Mesodermal cell (in vitro differentiated cells): Measurements from ENCODE around the gene SVEP1. TPM values are rescaled to one million over a fixed set of nuclear protein-coding genes. Genes with fewer than 3 reads are reported as not detected.
"Not testable (repeated sequence)": the region's sequence is repeated elsewhere in the genome, so short reads cannot be mapped to it uniquely, and the experiment has no call there.

Experiments used
- H3K27ac ChIP-seq: 2 replicates; pipeline ENCODE4 v1.7.0; 2013; ENCODE audit warnings: mild to moderate bottlenecking, low read depth, low read length, moderate library complexity; ENCODE audit not compliant: severe bottlenecking
- H3K36me3 ChIP-seq: 2 replicates; pipeline ENCODE4 v1.7.1; 2013; ENCODE audit warnings: mild to moderate bottlenecking, low read length, moderate library complexity; ENCODE audit not compliant: control insufficient read depth, insufficient read depth
- H3K4me1 ChIP-seq: one replicate; pipeline ENCODE4 v1.7.1; 2013; ENCODE audit warnings: mild to moderate bottlenecking, low read length; ENCODE audit not compliant: insufficient read depth, control insufficient read depth, poor library complexity, severe bottlenecking
- H3K4me3 ChIP-seq: 2 replicates; pipeline ENCODE4 v1.7.0; 2013; ENCODE audit warnings: low read length, control low read depth, mild to moderate bottlenecking; ENCODE audit not compliant: insufficient read depth, poor library complexity, severe bottlenecking; ENCODE audit errors: extremely low read depth
- H3K9me3 ChIP-seq: 2 replicates; pipeline ENCODE4 v1.7.1; 2013; ENCODE audit warnings: mild to moderate bottlenecking, low read length, moderate library complexity; ENCODE audit not compliant: control insufficient read depth
- WGBS, 2 experiments: methylation state at CpG; one replicate each; pipeline ENCODE4 v1.1.5; 2013; ENCODE audit warnings: missing lambda C conversion rate in 2 of 2; ENCODE audit not compliant: insufficient coverage in 2 of 2; 5-methylcytosine and 5-hydroxymethylcytosine counted together
- polyA plus RNA-seq, 2 experiments: library from polyadenylated mRNA; stranded (reverse); fragments of 50-300 nt; gene quantifications; one replicate each; pipeline ENCODE4 v1.2.3, GENCODE V29; 2013

Gene SVEP1
- polyA plus RNA-seq (2013, experiment 1 of 2): 8.3 TPM
- polyA plus RNA-seq (2013, experiment 2 of 2): 8.8 TPM

DNA sequence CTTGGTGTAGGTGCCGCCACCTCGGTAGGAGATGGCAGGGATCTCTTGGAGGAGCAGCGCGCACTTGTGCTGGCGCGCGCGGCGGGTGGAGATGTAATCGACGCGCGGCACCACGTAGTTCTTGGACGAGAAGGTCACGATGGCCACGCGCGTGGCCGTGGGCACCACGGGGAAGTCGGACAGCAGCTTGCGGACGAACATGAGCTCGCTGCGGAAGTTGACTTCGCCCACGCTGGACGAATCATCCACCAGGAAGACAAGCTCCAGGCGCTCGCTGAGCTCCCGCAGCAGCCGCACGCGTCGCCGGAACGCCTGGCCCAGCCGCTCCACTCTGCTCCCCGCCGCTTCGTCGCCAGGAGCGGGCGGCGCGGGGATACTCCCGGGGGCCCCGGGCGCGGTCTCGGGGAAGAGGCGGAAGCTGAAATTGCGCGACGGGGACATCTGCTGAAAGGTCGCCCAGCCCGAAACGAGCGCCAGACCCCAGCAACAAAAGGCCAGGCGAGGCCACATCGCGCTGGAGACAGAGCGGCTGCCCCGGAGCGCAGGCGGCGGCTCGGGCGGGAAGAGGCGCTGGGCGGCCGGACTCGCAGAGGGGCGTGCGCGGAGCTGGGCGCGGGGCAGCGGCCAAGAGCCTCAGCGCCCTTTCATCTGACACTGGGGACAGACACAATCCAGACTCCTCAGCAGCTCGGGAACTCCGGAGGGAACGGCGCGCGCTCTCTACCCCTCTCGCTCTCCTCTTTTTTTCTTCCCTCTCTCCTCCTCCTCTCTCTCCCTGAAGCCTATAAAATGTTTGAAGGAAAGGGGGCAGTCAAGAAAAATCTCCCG lies at the start of gene SVEP1:
Gene SVEP1 (minus strand): TSS at position 708 of the 828 bp plus-strand sequence. CDS start 198 bp downstream, at position 510.
- Histone ChIP-seq H3K27ac (peak within 1 kb of the TSS; percentile 97), H3K9me3 (no peaks in the 10 kb centered on the region), H3K36me3 (no peaks in the 10 kb centered on the region), H3K4me1 (peaks cover 8% of the 10 kb centered on the region), H3K4me3 (peak within 1 kb of the TSS; percentile 65)
- WGBS, 2 experiments: 0 to 1% methylated on average over 54 to 86 of the region's 89 CpGs

DNA sequence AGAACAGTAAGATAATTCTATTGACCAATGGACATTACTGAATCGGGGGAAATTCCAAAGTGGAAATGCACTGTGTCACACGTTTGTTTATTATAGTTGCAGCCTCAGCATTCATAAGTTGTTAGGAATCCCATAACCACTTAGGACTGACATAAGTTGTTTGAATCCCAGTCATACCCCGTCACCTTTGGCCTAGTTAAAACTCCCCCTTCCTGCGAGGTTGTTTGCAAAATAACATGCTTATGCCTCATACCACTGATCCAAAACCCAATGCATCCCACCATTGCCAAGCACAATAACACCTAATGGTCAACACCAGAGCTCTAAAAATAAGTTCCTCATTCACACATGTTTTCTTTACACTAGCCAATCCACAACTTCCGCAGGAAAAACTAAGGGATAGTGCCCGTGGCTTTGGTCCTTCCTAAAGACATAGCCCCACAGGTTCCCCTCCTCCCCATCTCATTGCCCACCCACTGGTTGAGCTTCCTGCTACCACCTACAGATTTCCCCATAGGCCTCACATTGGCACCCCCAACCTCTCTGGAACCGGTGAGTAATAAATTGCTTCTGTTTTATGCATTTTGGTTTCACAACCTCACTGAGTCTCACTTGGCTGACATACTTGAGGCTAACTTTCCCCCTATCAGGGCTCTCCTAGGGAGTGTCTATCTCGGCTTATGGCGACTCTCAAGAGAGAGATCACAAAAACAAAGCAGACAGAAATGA lies 46.7 kb upstream of the SVEP1 start:
- no peak overlapping the region for H3K27ac ChIP-seq
- peaks cover 4% of the 10 kb centered on the region for H3K4me1 ChIP-seq
- H3K4me3 ChIP-seq: no peak overlapping the region
- WGBS, 2 experiments: 78 to 81% methylated on average over 4 to 5 of the region's 9 CpGs
- no peaks in the 10 kb centered on the region for H3K36me3 ChIP-seq
- H3K9me3 ChIP-seq: no peaks in the 10 kb centered on the region

DNA sequence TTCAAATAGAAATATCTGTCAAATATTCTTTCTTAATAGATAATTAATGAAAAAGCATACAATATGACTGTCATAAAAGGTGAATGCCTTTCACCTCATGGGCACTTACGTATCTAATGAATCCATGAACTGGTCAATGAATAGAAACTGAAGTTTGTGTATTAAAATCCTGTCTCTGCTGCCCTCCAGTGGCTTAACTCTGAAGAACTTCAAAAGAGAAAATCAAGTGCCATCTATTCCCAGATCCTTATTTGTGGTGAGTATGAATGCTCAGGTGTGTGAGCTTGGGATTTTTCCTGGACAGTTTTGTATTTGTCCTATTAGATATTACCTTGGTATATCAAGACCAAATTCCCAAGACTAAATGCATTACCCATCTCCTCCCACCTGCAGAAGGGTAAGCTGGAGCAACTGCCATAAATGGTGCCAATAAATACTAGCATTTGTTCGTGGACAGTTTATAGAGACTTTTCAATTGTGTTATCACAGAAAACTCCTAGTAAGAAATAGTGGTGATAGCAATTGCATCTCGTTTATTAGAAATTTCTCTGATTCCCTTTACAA lies 44.0 kb upstream of the SVEP1 start:
- Histone ChIP-seq H3K27ac (no peak overlapping the region), H3K9me3 (no peaks in the 10 kb centered on the region), H3K4me1 (peaks cover 4% of the 10 kb centered on the region), H3K4me3 (no peak overlapping the region), H3K36me3 (no peaks in the 10 kb centered on the region)
- no CpG with 5 or more reads among the region's 3 CpGs for WGBS, 2 experiments

DNA sequence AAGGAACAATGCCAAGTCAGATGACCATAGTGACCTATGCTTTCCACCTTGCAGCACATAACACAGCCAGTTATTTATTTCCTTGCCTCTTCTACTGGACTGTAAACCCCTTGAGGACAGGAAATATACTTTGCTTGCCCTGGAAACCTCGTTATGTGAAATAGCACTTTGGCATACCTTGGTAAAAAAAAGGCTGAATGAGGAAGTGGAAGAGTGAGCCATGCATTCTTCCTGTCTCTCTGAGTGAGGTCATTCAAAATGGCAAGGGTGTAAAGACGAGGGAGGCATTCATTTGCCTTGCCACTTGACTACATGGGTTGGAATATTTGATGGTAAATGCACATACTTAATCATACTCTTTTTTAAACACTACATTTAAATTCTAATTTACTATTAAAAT lies 42.8 kb upstream of the SVEP1 start:
- no peaks in the 10 kb centered on the region for H3K36me3 ChIP-seq
- H3K4me1 ChIP-seq: peaks cover 4% of the 10 kb centered on the region
- no peak overlapping the region for H3K27ac ChIP-seq
- no peak overlapping the region for H3K4me3 ChIP-seq
- WGBS, 2 experiments: 86 to 89% methylated on average over 1 of the region's 2 CpGs
- no peaks in the 10 kb centered on the region for H3K9me3 ChIP-seq

DNA sequence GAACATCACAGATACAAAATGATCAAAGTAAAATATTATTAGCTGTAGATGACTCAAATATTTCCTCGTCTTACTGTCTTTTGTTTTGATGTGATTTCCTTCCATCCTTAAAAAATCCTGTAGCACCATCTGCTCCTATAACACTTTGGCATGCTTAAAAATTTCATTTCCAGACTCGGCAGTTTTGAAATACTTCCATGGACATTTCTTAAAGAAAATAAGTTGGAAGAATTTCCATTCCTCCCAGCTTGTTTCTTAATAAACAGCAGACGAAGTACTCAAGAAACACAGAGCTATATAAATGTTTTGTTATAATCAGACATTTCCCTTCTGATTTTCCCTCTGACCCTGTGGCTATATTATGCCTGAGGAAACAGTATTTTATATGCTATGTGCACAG lies 41.2 kb upstream of the SVEP1 start:
- Histone ChIP-seq H3K27ac (no peak overlapping the region), H3K4me1 (no peaks in the 10 kb centered on the region)
- no CpG with 5 or more reads among the region's 3 CpGs for WGBS, 2 experiments

DNA sequence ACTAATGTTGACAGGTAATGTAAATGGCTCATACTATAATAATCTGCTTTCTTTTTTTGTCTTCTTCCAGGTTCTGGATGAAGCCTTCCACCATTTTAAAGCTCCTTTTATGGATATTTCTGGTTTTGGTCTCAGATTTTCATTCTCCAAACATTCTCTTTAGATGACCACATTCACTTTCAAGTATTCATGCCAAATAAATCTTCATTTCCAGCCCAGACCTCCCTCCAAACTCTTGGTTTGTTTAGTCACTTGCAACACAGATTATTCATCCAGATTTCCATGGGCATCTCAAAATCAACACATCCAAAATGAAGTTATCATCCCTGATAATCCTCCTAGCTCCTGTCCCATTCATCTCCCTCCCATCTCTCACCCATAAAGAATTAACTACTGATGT lies 40.3 kb upstream of the SVEP1 start:
- H3K4me3 ChIP-seq: no peak overlapping the region
- H3K27ac ChIP-seq: no peak overlapping the region

More for the DNA sequence above, 41.2 kb upstream of the SVEP1 start:
- no peak overlapping the region for H3K4me3 ChIP-seq
- H3K9me3 ChIP-seq: no peaks in the 10 kb centered on the region
- no peaks in the 10 kb centered on the region for H3K36me3 ChIP-seq

DNA sequence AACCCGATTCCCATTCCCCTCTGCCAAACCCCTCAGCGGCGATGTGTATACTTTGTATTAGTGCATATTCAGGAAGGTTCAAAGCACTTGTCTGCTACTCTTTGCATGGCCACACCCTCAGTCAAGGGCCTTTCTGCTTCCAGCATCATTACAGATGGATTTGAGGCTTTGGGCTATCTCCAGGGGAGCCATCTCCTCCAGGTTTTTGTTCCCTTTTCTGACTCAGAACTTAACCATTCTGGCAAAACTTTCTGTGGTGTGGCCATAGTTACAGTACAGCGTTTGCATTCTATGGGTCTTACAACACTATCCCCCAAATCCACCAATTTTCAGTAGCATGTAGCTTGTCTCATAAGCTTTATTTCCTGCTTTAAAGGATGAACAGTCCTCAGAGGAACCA lies 36.0 kb upstream of the SVEP1 start:
- Histone ChIP-seq H3K36me3 (no peaks in the 10 kb centered on the region), H3K4me1 (no peaks in the 10 kb centered on the region), H3K27ac (no peak overlapping the region), H3K4me3 (no peak overlapping the region), H3K9me3 (no peaks in the 10 kb centered on the region)
- WGBS, 2 experiments: 87 to 100% methylated on average over 1 to 4 of the region's 4 CpGs

More for the DNA sequence above, 40.3 kb upstream of the SVEP1 start:
- no peaks in the 10 kb centered on the region for H3K36me3 ChIP-seq
- no peaks in the 10 kb centered on the region for H3K9me3 ChIP-seq
- H3K4me1 ChIP-seq: no peaks in the 10 kb centered on the region

DNA sequence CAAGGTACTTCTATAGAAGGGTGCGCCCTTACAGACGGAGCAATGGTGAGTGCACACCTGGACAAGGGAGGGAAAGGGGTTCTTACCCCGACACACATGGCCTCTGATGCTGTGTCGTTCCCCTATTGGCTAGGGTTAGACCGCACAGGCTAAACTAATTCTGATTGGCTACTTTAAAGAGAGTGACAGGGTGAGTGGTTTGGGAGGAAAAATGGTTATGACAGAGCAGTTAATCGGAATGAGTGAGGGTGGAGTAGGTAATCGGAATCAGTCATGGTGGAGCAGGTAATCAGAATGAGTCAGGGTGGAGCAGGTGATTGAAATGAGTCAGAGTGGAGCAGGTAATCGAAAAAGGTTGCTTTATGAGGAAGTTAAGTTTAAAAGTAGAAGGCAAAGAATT lies 35.0 kb upstream of the SVEP1 start:
- WGBS, 2 experiments: 85 to 94% methylated on average over 5 to 7 of the region's 8 CpGs
- not testable (repeated sequence) for H3K4me1 ChIP-seq, H3K4me3 ChIP-seq, H3K27ac ChIP-seq, H3K36me3 ChIP-seq, H3K9me3 ChIP-seq

DNA sequence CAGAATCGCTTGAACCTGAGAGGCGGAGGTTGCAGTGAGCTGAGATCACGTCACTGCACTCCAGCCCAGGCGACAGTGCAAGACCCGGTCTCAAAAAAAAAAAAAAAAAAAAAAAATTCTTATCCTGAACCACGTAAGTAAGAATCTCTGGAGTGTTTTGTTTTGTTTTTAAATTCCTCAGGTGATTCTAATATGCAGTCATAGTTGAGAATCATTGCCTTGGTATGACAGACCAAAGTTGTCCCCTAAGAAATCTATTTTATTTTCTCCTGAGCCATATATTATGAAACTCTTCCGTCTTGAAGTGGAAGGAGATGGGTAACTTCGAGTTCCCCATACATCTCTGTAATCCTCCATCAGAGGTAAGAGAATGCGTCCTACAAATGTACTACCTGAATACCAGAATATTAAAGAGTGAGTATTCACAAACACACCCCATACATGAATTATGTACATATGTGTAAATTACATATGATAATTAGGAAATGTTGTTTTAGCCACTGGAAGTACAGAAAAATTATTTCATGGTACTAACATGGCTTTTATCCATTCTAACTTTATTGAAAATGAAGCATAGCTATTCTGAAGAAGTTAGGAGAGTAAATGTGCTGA lies 26.7 kb upstream of the SVEP1 start:
- no peaks in the 10 kb centered on the region for H3K36me3 ChIP-seq
- H3K9me3 ChIP-seq: no peaks in the 10 kb centered on the region
- H3K4me1 ChIP-seq: peaks cover 9% of the 10 kb centered on the region
- WGBS, 2 experiments: 50 to 100% methylated on average over 2 of the region's 9 CpGs
- H3K4me3 ChIP-seq: no peak overlapping the region
- no peak overlapping the region for H3K27ac ChIP-seq

DNA sequence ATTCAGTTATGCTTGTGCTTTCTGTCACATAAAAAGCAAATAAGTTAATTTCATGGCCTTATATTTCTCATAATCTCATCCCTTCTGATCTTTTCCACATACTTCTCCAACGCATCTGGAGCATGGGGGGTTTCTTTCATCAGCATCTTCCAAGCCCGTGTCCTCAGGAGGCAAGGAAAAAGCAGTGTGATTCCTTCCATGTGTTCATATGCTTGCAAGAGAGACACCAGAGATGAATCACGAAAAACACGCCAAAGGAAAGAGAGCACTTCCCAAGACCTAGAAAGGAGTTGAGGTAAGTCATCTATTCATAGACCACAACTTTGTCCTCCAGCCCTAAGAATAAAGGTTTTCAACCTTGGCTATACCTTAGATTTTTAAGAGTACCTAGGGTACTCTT lies 26.0 kb upstream of the SVEP1 start:
- no peaks in the 10 kb centered on the region for H3K36me3 ChIP-seq
- H3K9me3 ChIP-seq: no peaks in the 10 kb centered on the region
- peaks cover 9% of the 10 kb centered on the region for H3K4me1 ChIP-seq
- WGBS, 2 experiments: 90% methylated on average over 2 of the region's 4 CpGs; no CpG with 5 or more reads in 1 of the 2 experiments
- no peak overlapping the region for H3K4me3 ChIP-seq
- no peak overlapping the region for H3K27ac ChIP-seq
